Measurements from ENCODE around the gene ROM1.
A peak's percentile ranks its signal among the peaks of the same experiment; 100 is the strongest.

ROM1 gene

DNA sequence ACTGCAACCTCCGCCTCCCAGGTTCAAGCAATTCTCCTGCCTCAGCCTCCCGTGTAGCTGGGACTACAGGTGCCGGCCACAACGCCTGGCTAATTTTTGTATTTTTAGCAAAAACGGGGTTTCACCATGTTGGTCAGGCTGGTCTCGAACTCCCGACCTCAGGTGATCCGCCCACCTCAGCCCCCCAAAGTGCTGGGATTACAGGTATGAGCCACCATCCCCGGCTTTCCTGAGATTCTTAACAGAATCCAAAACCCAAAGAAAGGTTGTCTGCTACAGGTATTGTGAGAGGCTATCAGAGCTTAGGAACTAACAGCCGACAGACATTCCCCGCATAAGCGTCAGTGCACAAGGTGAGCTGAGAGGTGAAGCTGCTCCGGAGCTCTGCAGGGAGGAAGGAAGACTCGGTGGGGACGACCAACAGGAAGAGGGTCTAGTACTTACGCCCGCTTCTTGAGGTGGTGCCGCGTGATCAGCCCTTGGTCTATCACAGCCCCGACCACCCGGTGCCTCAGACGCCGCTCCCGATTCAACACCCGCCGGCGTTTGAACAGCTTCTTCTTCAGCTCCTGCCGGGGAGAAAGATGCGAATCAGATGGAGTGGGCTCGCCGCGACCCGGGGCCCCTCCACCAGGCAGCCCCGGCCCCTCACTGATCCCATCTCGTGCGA, 51.5 kb downstream of the ROM1 start:
- TF ChIP-seq SPI1 (IDR thresholded peaks at IDR 0.05; ENCODE audit: borderline replicate concordance, low read depth) (no peak), REST (IDR thresholded peaks at IDR 0.05; ENCODE audit: insufficient replicate concordance, low read depth) (no peak), GABPA (IDR thresholded peaks at IDR 0.05; ENCODE audit: low read depth) (no peak), POLR2AphosphoS5 (IDR thresholded peaks at IDR 0.05; ENCODE audit: low read depth) (no peak)
- TF ChIP-seq, protein P1, sequence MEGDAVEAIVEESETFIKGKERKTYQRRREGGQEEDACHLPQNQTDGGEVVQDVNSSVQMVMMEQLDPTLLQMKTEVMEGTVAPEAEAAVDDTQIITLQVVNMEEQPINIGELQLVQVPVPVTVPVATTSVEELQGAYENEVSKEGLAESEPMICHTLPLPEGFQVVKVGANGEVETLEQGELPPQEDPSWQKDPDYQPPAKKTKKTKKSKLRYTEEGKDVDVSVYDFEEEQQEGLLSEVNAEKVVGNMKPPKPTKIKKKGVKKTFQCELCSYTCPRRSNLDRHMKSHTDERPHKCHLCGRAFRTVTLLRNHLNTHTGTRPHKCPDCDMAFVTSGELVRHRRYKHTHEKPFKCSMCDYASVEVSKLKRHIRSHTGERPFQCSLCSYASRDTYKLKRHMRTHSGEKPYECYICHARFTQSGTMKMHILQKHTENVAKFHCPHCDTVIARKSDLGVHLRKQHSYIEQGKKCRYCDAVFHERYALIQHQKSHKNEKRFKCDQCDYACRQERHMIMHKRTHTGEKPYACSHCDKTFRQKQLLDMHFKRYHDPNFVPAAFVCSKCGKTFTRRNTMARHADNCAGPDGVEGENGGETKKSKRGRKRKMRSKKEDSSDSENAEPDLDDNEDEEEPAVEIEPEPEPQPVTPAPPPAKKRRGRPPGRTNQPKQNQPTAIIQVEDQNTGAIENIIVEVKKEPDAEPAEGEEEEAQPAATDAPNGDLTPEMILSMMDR (IDR thresholded peaks at IDR 0.05; ENCODE audit: insufficient read depth, low read length), result no peak
- Histone ChIP-seq H3K4me3 (replicated peaks; ENCODE audit: insufficient read depth, low read length) (peak overlapping the region; percentile 72), H3K27ac (replicated peaks) (peak overlapping the region; percentile 78), H3K27me3 (ENCODE audit: insufficient read depth, poor library complexity, severe bottlenecking) (no peaks in the 10 kb centered on the region)
- peak in 1 of 2 experiments; percentile 53 for DNase-seq (ENCODE audit: low read depth in 1 of 2, low spot score in 1 of 2)

Small RNA genes within 50 kb of the gene (microRNA-seq; reads per million reads assigned to microRNA genes)
- gene MIR6747, result 1.8 reads per million

Measured in HL-60 (cell line).